NT2/D1 (cell line): ENCODE data around the gene FAM200A.

ENCODE experiments used
- YY1 ChIP-seq: IDR thresholded peaks from 2 replicates; pipeline ENCODE4 v1.6.1; 2011; ENCODE audit not compliant: insufficient read length, insufficient read depth
- ZNF274 ChIP-seq: IDR thresholded peaks from 2 replicates; pipeline ENCODE4 v1.6.1; 2011; ENCODE audit warnings: mild to moderate bottlenecking, low read depth, low read length

GRCh38 chr7:99505324-99505662 lies 46.6 kb downstream of the FAM200A start:
- TF ChIP-seq YY1 = no peak
- TF ChIP-seq ZNF274 = no peak
